Activated CD4-positive, alpha-beta T cell treated with anti-CD3 and anti-CD28 coated beads, Interleukin-2, amount 10 ng/mL, durations not matched to agents 24 days and 14 days (primary cell): ENCODE measurements around the gene PRR11. TPM values are rescaled to one million over a fixed set of nuclear protein-coding genes. Genes with fewer than 3 reads are reported as not detected.

Experiments used
- total RNA-seq: library from RNA; stranded (reverse); gene quantifications from 2 replicates; pipeline ENCODE4 v1.2.3, GENCODE V29; 2022

The PRR11 gene
- total RNA-seq, 1 donor from 2014 or later, result 32.6 TPM

Other genes with a start within 250 kb of the PRR11 start
- gene TRIM37, start 48.9 kb upstream of the PRR11 start, total RNA-seq, result 26.5 and 29.3 TPM in 2 replicates
- 60.5 and 62.2 TPM in 2 replicates for gene SKA2, start 560 bp upstream of the PRR11 start, total RNA-seq
- gene SMG8, start 54.3 kb downstream of the PRR11 start, total RNA-seq, result 23.9 and 25.2 TPM in 2 replicates
- 1.8 and 2.7 TPM in 2 replicates for gene GDPD1, start 64.8 kb downstream of the PRR11 start, total RNA-seq
- 6.2 and 7.0 TPM in 2 replicates for gene YPEL2, start 175.9 kb downstream of the PRR11 start, total RNA-seq